HG03196 (cell line): ENCODE data around the gene OR7G3.

Experiments used
- ATAC-seq: cut with Tn5 transposase; IDR thresholded peaks from one replicate; pipeline ENCODE4 v1.9.1; 2021; ENCODE audit not compliant: unreplicated experiment

Gene OR7G3

GRCh38 chr19:9109959-9110358 is 16.8 kb downstream of the OR7G3 start:
- ATAC-seq = no peak

- ATAC-seq = no peak
Measured at GRCh38 chr19:9107375-9107774, 19.4 kb downstream of the OR7G3 start, which contains the start of gene OR7G2. TSS of gene OR7G2 (minus strand) at chr19:9107475. CDS start at chr19:9103243, 4,232 bp downstream.

- no peak for ATAC-seq
Measured at GRCh38 chr19:9086761-9087160, 40.0 kb downstream of the OR7G3 start, which contains the start of gene OR1M1. TSS of gene OR1M1 (plus strand) at chr19:9087061. CDS start at chr19:9093245, 6,184 bp downstream.

- no peak for ATAC-seq
Measured at GRCh38 chr19:9078651-9079050, 48.1 kb downstream of the OR7G3 start.

- no peak for ATAC-seq
Measured at GRCh38 chr19:9076901-9077300, 49.8 kb downstream of the OR7G3 start.
